Measurements from ENCODE around the gene MAML2.

MAML2 gene

DNA sequence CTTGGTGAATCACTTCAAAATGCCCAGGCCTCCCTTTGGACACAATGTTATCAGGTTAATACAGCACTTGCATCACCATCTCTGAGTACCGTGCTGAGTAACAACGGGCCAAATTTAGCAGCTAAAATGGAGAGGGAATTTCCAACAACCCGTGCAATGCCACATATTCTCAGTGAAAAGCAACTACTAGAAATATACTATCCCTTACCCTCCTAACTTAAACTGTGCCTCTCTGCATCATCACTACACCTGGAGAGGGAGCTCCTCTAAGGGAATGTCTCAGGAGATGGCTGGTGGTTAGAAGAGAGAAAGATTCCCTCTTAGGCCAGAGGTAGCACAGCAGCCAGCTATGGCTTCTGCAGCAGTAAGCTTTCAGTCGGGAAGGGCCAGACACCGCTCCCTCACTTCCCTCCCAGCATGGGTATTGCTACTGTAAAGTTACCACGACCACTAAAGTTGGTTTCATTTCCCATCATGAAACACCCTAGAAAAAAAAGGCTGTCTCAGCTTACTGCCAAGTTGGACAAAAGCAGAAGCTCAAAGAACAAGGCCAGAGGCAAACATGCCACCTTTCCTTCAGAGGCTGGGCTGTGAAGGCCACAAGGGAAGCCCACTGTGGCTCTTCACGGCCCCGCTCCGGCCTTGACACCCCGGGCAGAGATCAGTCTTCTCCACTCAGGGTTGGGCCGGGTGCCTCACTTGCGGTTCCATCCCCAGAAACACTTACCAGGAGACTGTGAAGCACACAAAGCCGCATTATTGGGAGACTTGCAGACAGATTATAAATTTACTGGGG is 3.9 kb downstream of the MAML2 start:
- no peak for DNase-seq

DNA sequence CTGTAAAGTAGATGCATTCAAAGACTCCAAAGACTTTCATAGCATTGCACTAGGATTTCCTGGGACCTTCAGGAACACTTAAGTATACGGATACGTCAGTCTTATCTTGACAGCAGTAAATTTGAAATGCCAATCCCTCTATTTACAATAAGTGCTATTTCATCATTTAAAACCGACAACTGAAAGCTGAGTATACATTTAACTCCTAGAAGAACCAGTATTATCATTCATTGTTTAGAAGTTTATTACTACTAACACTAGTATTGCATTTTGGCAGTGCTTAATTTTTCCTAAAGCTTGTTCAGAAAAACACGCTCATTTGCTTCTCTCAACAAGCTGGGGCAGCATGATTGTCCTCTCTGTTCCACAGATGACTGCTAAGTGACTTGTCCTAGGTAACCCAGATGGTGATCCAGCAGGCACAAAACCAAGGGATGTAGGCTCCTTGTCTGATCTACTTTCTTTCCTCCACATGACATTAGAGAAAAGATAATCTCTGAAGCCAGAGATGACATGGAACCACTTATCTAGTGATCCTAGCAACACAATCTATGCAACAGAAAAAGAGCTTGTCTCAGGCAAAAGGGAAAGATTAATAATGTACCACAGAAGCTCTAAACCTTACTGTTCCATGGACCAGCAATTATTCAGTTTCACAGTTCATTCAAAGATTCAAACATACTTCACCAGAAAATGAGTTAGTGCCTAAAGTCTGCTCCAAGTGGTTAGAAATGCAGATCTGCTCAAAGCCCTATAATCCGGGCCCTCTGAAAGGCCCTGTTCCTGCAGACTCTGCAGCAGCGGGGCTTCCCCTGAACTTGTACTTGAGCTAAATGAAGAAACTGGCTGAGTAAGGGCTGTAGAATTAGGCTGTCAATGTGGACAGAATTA is 5.2 kb downstream of the MAML2 start:
- no peak for DNase-seq

DNA sequence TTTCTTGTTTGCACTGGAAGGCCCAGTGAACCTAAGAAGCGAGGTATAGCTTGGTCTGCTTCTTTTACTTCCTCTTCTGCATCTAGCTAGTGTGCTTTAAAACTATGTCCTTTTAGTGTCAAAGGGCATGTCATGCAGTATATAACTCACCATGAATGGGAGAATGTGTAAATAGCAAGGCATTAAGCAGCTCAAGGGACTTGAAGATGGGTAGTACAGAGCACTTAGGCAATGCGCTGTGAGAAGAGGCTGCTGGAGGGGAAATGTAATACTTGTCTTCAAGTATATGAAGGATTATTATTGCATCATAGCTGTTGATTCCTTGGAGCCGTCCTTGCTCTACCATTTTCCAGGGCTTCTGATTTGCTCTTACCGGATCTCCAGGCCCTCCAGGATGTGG is 7.6 kb downstream of the MAML2 start:
- DNase-seq, result no peak

DNA sequence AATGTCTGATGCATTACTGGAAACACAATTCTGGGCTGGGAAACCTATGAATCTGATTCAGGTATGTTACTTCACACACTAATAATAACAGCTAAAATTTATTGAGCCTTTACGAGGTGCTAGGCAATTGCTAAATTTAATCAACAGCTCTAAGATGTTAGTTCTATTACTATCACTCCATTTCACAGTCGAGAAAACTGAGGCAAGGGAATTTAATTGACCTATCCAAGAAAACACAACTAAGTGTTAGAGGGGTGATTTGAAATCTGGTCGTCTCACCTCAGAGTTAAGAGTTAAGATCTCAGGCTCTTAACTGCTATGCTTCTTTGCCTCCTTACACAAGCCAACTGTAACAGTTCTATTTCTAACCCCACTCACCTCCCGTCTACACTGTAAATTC is 8.8 kb downstream of the MAML2 start:
- no peak for DNase-seq

DNA sequence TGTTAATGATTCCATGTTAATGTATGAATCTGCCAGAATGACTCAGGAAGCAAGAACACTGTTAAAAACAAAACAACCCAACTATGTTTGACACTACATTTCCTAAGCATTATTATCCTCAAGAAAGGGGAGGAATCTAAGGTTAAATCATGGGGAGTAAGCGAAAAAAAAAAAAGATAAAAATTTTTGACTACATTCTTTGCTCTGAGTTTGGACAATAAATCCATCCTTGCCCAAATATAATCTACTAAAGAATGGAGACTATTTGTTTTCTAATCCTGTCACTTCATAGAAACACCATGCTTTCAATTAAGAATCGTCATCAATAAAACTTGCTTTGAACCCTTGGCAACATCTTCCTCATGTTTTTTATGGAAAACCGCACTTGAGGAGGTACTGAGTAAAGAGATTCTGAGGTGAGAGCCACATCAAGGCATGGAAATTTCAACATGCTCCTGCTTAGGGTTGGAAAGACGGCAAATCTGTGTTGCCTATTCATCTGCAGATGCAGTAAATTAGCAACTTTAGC is 9.7 kb downstream of the MAML2 start:
- no peak for DNase-seq

DNA sequence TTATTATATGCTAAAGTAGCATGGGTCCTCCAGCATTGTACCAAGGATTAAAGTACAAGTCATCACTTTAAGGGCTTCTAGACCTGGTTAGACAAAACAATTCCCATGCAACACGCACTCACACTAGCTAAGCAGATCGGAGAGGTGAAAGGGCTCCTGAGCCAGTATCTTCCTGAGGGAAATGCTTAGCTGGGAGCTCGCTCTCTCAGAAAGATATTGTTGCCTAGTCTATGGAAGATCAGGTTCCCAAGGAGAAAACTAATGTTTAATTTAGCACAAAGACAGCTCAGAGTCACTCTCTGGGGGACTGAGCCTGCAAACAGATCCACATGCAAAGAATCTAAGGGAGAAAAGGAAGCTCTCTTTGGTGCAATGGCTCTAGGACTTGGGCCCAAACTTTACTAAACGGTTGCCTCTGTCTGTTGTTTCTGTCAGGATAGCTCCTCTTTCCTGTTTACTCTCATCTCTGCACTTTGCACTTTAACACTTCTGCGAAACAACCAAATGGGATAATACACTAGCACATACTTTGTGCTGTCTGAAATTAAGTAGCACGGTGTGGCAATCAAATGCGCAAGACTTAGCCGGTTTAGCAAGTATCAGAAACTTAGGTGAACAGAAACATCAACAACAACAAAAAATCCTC is 10.7 kb downstream of the MAML2 start:
- no peak for DNase-seq

DNA sequence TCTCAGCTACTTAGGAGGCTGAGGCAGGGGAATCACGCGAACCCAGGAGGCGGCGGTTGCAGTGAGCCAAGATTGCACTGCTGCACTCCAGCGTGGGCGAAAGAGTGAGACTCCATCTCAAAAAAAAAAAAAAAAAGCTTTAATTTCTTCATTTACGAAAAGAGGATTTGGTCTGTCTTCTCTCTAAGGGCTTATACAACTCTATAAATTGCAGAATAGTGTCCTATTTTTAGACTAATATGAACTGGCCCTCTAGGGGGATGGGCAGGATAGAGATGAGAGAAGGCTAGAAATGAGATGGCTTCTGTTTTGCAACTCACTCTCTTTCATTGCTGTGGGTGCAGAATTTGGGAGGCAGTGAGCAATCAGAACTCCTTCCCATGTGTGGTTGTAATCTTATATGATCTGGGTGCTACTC is 11.3 kb downstream of the MAML2 start:
- DNase-seq, result no peak

DNA sequence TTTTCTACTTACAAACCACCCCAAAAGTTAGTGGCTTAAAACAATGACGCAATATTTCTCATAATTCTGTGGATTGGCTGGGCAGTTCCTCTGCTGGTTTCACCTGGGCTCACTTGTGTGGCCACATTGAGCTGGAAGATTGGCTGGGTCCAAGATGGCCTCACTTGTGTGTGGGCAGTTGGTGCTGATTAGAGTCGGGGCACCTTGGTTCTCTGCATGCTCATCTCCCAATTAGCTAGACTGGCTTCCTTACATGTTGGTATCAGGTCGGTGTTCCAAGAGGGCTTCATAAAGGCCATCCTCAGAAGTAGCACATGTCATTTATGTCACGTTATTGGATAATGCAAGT is 12.5 kb downstream of the MAML2 start:
- DNase-seq, result no peak

DNA sequence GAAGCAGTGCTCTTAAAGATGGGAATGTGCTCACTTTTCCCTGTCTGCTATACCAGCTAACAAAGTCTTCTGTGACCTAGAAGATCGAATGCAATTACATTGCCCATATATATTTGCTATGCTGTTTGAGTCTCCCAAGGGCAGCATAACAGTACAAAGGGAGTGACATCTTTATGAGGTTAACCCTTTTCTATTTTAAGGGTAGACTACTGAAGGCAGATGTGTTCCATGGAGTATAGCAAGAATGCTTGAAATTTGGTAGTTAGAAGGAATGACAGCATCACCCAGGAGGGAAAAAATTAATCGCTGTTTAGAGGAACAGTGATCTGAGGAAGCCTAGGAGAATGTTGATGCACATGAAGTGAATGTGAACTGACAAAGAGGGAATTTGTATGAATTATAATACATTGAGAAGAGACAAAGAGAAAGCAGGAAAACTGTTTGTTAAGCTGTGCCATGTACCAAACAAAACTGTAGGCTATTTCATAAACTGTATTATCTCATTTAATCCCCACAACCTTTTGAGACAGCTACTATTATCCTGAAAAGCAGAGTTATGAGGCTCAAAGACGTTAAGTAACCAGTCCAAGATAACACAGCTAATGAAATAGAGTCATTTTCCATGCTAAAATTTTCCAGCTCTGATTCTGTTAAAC is 13.0 kb downstream of the MAML2 start:
- no peak for DNase-seq

DNA sequence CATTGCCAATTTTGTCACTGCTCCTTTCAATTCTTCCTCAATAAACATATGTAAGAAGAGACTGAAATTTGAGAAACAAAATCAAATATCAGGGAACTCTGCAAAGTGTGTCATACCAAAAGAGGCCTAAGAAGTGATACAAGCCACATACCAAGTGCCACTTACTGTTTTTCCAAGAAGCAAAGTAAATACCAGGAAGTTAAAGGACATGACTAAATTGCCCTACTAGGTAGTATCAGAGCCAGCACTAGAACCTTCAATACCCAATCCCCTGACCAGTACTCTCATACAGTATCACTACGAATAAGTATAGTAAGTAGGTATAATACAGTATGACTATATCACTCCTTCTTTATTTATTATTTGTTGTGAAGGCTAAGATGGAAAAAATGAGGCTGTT is 13.6 kb downstream of the MAML2 start:
- DNase-seq, result no peak

DNA sequence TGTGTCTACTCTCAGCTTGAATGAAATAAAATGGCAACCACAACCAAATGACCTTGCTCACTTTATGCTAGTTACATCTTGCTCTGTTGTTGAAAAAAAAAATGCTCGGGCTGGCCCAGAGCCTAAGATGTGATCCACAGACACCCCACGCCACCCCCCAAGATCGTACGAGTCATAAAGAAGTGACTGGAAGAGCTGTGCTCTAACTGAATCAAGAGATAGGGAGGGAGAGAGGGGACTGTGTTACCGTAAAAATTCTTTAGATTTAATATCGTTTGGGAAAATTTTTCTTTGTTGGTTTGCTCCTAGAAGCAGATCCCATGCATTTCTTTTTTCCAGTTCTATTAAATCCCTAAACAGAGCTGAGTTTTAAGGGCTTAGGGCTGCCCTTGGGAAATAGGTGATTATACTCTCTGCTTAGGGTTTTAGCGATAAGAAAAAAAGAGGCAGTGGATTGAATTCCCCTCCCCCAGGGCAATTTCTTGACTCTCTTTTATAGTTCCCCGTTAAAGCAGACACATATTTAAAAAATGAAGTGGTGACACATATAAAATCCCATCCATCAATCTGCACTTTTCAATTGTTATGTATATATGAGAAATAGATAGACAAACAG is 14.5 kb downstream of the MAML2 start:
- DNase-seq, result no peak

DNA sequence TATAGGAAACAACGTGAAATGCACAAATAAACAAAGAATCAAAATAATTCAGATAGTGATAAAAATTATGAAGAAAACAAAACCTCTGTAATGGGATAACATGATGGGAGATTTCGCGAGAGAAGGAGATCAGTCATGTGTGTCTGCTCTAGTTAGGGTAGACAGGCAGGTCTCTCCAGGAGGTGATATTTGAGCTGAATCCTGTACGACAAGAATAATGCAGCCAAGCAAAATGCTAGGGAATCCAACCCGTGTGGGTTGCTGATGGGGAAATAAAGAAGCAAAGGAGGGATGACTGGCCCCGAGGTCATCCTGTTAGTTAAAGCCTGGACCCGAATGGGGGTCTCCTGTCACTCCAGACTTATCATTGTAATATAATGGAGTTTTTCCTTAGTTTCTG is 16.0 kb downstream of the MAML2 start:
- DNase-seq, result no peak

DNA sequence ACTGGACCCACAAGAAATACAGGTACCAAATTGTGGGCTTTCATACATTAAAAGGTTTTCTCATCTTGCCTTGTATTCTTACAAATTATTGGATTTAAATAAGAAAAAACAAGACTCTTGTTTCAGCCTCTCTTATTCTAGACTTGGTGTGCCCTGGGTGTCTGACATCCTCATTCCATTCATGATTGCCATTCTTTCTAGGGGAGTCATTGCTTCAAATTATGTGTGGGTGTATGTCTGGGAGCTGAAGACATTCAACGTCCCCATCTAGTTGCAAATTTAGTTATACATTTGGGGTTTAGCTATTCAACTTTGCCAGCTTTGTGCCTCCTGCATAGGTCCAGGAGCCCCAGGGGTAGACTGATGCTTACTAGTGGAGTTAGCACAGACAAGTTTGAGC is 18.1 kb downstream of the MAML2 start:
- DNase-seq, result no peak

DNA sequence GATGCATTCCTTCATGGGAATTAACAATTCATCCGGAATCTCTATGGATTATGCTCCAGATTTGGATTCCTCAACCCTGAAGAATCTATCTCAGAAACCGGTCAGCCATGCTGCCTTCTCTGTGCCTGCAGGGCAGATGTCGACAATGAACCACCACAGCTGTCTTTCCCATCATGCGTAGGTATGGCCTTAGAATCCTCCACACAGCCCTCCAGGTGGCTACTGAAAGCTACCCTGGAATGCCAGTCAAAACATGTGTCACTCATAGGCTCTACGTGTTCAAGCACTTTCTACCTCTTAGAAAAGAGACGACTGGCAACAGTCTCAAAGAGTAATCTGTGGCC is 19.4 kb downstream of the MAML2 start:
- DNase-seq, result no peak

DNA sequence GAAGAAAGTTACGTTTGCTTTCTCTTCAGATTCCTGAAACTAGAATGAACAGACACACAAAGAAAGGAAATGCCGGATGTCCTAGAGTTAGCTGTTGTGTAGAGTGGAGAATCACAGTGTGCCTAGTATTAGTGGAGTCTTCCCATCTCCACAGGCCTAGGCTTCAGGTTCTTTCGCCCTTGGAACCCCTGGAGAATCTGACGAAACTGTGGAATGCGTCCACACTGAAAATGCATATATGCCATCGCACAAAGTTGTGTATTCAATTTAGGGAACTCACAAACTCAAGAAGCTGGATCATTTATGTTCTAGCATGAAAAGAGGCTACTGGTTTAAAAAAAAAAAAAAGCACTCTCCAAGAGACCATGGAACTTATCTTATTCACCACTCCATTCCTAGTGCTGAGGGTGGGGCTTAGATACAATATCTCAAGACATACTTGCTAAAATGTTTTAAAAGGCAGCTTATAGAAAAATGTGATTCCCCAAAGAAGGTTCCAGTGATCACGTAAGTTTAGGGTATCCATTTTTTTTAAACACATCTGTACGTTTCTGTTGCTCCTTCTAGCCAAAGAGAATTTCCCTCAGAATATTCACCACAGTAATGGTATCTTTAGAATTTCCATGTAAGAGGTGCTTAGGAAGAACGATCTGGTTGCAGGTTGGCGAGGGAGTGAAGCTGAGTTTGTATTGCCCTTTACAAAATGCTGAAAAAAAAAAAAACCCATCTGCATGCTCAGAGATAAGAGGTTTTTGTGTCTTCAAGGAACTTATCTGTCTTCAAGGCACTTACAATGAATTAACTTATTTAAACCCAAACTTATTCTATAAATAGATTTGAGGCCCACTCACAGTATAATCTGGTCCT is 20.0 kb downstream of the MAML2 start:
- DNase-seq, result no peak

DNA sequence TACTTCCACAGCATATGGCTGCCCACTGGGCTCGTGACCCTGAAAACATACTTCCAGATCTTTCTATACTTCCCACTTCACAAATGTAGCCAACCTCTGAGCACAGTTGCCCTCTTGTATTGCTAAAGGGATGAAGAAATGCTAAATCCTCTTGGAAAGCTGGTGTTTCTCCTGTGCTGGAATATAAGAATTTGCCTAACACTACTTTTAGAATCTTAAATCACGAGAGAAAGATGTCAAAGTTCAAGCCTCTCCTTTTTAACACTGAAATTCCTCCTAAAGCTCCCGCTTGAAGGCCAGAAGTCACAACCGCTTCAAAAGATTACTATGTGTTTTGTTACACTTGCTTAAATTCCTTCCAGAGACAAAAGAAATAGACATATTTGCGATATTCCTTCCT is 21.9 kb downstream of the MAML2 start:
- DNase-seq, result no peak

DNA sequence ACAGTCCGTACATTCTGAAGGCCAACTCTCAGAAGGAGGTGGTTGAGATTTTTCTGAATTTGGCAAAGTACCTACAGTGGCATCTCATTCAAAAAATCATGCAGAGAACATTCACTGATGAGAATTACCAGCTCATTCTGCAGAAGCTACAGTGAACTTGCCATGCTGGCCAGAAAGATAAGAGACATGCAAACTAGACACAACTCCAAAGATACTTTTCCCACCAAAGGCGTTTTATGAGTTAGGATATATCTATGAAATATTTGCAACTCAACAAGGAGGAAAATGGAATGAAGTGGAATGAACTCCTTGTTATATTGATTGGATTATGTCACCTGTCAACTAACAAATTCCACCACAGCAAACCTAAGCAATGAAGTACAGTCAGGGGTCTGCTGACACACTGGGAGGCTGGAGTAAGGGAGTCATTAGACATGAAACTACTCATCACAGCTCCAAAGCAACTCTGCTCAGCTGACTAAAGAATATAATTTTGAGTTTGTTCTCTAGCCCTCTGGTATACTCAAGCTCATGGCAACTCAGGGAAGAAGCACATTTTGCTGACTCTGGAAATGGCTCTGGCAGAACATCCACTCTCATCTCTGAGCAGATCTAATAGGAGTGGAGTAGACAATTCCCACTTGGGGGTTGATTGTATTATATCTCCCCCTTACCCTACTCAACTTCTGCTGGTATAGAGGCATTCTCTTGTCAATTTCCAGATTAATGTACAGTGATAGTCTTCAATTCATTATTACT is 22.9 kb downstream of the MAML2 start:
- DNase-seq, result no peak

DNA sequence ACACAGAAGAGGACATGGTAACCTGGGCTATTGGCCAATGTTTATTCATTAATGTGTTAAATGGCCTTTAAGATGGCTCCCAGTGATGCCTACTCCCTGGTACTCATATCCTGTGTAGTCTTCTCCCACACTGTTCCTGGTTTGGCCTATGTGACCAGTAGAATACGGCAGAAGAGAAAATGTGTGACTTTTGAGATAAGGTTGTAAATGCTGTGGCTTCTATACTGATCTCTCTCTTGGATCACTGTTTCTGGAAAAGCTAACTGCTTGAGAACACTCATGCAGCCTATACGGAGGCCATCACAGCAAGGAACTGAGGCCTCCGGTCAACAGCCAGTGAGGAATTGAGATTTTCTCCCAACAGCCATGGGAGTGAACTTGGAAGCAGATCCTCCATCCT is 24.1 kb downstream of the MAML2 start:
- DNase-seq, result no peak

DNA sequence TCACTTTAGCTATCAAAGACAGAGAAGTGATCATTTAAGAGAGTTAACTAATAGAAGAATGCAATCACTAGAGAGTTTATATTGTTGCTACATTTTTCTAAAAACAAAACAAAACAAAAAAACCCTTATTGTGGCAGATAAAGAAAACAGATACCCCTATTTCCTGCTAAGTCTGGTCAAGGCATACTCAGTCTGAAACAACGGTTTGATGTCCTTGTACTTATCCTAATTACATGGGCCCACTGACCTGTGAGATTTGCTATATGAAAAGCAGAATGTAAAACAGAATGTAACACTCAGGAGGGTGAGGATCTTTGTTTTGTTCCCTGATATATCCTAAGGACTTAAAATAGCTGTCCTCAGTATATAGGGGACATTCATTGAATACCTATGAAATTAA is 24.6 kb downstream of the MAML2 start:
- DNase-seq, result no peak

DNA sequence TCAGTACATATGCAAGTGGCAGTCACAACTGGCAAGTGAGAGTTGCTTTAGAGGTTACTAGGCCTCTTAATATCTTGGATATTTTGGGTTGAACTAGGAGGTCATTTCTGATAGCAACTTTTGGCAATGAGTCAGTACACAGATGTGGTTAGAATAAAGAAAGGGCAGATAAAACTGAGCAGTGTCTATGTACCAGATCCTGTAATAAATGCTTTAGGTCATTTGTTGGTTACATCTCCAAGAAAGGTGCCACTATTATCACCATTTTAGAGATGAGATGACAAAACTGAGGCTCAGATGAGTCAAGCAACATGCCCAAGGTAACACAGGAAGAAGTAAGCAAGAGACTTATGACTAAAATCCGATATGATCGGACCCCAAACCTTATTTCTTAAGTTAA is 25.0 kb downstream of the MAML2 start:
- no peak for DNase-seq

DNA sequence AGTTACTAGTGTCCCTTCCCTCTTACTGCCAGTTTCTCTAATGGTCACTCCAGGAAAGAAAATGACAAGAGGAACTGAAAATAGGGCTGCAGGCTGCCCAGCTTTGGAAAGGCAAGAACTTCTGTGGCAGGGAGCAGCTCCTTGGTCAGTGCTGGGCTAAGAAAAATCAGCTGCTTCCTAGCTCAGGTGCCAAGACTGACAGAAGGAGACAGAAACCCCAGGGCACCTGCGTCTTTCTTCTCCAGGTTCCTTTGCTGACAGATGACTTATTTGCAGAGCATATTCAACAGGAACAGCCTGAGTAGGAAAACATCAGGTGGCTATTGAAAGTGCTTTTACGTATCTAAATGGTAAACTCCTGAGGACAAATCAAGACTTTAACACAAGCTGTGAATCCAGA is 25.4 kb downstream of the MAML2 start:
- no peak for DNase-seq

Data from NCI-H526 treated with DMSO at 0.1 percent for 48 hours (cell line).